ENCODE measurements around the gene PDLIM4.

The PDLIM4 gene

GRCh38 chr5:132263548-132264261 lies 6.2 kb downstream of the PDLIM4 start:
- TF ChIP-seq MAX (IDR thresholded peaks at IDR 0.05) (no peak), NFIC (IDR thresholded peaks at IDR 0.05) (no peak), CEBPB (IDR thresholded peaks at IDR 0.05) (no peak), TAF1 (IDR thresholded peaks at IDR 0.05; ENCODE audit: low read depth) (no peak), EGR1 (IDR thresholded peaks at IDR 0.05) (no peak), FOXM1 (IDR thresholded peaks at IDR 0.05; ENCODE audit: borderline replicate concordance, low read depth) (no peak), YY1 (IDR thresholded peaks at IDR 0.05; ENCODE audit: low read depth) (no peak), ZBTB7A (IDR thresholded peaks at IDR 0.05; ENCODE audit: low read depth) (no peak), CREB1 (IDR thresholded peaks at IDR 0.05; ENCODE audit: low read depth) (no peak), RAD21 (IDR thresholded peaks at IDR 0.05; ENCODE audit: low read depth) (no peak), TCF12 (IDR thresholded peaks at IDR 0.05; ENCODE audit: low read depth) (no peak), TEAD4 (IDR thresholded peaks at IDR 0.05) (no peak), EP300 (IDR thresholded peaks at IDR 0.05; ENCODE audit: borderline replicate concordance) (no peak), REST (IDR thresholded peaks at IDR 0.05; ENCODE audit: low read depth) (no peak), USF1 (IDR thresholded peaks at IDR 0.05) (no peak)

GRCh38 chr5:132264546-132265335 lies 7.2 kb downstream of the PDLIM4 start:
- TF ChIP-seq ZBTB7A (IDR thresholded peaks at IDR 0.05; ENCODE audit: low read depth) (0 out of 2 replicates have a peak, but pooled peaks have one; percentile 10), USF1 (IDR thresholded peaks at IDR 0.05) (no peak), NFIC (IDR thresholded peaks at IDR 0.05) (no peak), YY1 (IDR thresholded peaks at IDR 0.05; ENCODE audit: low read depth) (no peak), EGR1 (IDR thresholded peaks at IDR 0.05) (0 out of 2 replicates have a peak, but pooled peaks have one; percentile 19)

GRCh38 chr5:132265336-132266030 lies 8.0 kb downstream of the PDLIM4 start:
- TF ChIP-seq YY1 (IDR thresholded peaks at IDR 0.05; ENCODE audit: low read depth), result no peak
- no peak for TF ChIP-seq NFIC (IDR thresholded peaks at IDR 0.05)
- no peak for TF ChIP-seq FOXM1 (IDR thresholded peaks at IDR 0.05; ENCODE audit: borderline replicate concordance, low read depth)
- no peak for TF ChIP-seq ZBTB7A (IDR thresholded peaks at IDR 0.05; ENCODE audit: low read depth)
- TF ChIP-seq CREB1 (IDR thresholded peaks at IDR 0.05; ENCODE audit: low read depth), result no peak
- no peak for TF ChIP-seq REST (IDR thresholded peaks at IDR 0.05; ENCODE audit: low read depth)
- TF ChIP-seq MAX (IDR thresholded peaks at IDR 0.05), result no peak
- no peak for TF ChIP-seq EP300 (IDR thresholded peaks at IDR 0.05; ENCODE audit: borderline replicate concordance)
- no peak for TF ChIP-seq EGR1 (IDR thresholded peaks at IDR 0.05)

GRCh38 chr5:132266031-132266835 lies 8.7 kb downstream of the PDLIM4 start:
- no peak for TF ChIP-seq EGR1 (IDR thresholded peaks at IDR 0.05)
- no peak for TF ChIP-seq REST (IDR thresholded peaks at IDR 0.05; ENCODE audit: low read depth)
